Sigmoid colon (tissue), 7 donors: Measurements from ENCODE around the gene ANKRD50. TPM values are rescaled to one million over a fixed set of nuclear protein-coding genes. Genes with fewer than 3 reads are reported as not detected.

ENCODE experiments used
- DNase-seq: peaks from one replicate; pipeline ENCODE4 v3.0.0-alpha.2; 2019
- H3K27ac ChIP-seq, 4 donors: fragments of 200-600 bp; sonication (generic); one replicate each; pipeline ENCODE4 v1.5.1; 2016 to 2019; ENCODE audit warnings: mild to moderate bottlenecking in 1 of 4
- H3K27me3 ChIP-seq, 3 donors: fragments of 200-600 bp; sonication (generic); one replicate each; pipeline ENCODE4 v1.5.1; 2019; ENCODE audit warnings: mild to moderate bottlenecking in 1 of 3
- H3K36me3 ChIP-seq, 4 donors: fragments of 200-600 bp; sonication (generic); one replicate each; pipeline ENCODE4 v1.5.1; 2016 to 2019
- H3K4me1 ChIP-seq, 4 donors: fragments of 200-600 bp; sonication (generic); one replicate each; pipeline ENCODE4 v1.5.1; 2017 to 2019
- H3K4me3 ChIP-seq, 4 donors: fragments of 200-600 bp; sonication (generic); one replicate each; pipeline ENCODE4 v1.5.1; 2017 to 2019; ENCODE audit warnings: mild to moderate bottlenecking in 2 of 4, moderate library complexity in 1 of 4
- H3K9me3 ChIP-seq, 4 donors: fragments of 200-600 bp in 3 of 4; sonication (generic) in 3 of 4; one replicate each; pipeline versions ENCODE4 v1.5.1 to v1.6.1; 2013 to 2019
- EP300 ChIP-seq, 4 donors: sonication (generic); formaldehyde crosslinking; IDR thresholded peaks; one replicate each; pipeline ENCODE4 v1.6.1; 2017; ENCODE audit warnings: antibody characterized with exemption in 4 of 4
- POLR2A ChIP-seq, 2 donors: fragments of 450-650 bp; IDR thresholded peaks; one replicate each; pipeline ENCODE4 v1.6.1; 2016; ENCODE audit warnings: antibody characterized with exemption in 2 of 2, mild to moderate bottlenecking in 2 of 2, moderate library complexity in 2 of 2
- POLR2AphosphoS5 ChIP-seq, 4 donors: sonication (generic); formaldehyde crosslinking; IDR thresholded peaks; one replicate each; pipeline ENCODE4 v1.6.1; 2017; ENCODE audit warnings: antibody characterized with exemption in 4 of 4
- WGBS, 2 donors: extraction: QIAGEN DNeasy Blood & Tissue Kit; methylation state at CpG; one replicate each; pipeline ENCODE4 v1.1.7; 2013; 5-methylcytosine and 5-hydroxymethylcytosine counted together
- intact Hi-C: fragments of 100-400 bp; cut with DNase I; formaldehyde crosslinking; loops from one replicate; pipeline ENCODE4 v1.15.1; 2023
- polyA plus RNA-seq, 3 donors: library from polyadenylated mRNA; stranded (reverse); fragments of 200-250 nt; gene quantifications; one replicate each; pipeline ENCODE4 v1.2.3, GENCODE V29; 2013
- total RNA-seq, 4 donors: library from RNA; depleted of rRNA; stranded (reverse); fragments of >200 nt; gene quantifications; one replicate each; pipeline ENCODE4 v1.1.0, GENCODE V29; 2016
- TF ChIP-seq, protein P1 (sequence below), 4 experiments: fragments of 450-650 bp in 3 of 4; fragments of 200-600 bp in 1 of 4; IDR thresholded peaks; one replicate each; pipeline ENCODE4 v1.5.1; 2016 to 2019; ENCODE audit warnings: antibody characterized with exemption in 4 of 4, mild to moderate bottlenecking in 3 of 4, moderate library complexity in 2 of 4
- donor health status: healthy with polysubstance abuse.
- donor health status: Bipolar disorder and iron deficiency.
- donor health status: healthy.

Gene ANKRD50
- total and polyA plus RNA-seq, 7 donors: 1.8 to 24.9 (median 12.5) TPM

DNA sequence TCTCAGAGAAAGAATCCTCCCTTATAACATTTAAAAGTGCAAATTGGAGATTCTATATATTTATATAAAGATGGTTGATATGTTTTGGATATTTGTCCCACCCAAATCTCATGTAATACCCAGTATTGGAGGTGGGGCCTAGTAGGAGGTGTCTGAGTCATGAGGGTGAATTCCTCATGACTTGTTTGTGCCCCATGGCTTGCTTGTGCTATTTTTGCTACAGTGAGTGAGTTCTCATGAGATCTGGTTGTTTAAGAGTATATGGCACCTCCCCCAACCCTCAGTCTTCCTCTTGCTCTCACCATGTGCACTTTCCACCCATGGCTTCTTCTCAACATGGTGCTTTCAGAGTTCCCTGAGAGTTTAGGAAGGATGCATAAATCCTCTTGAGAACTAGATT lies 9.5 kb upstream of the ANKRD50 start:
- DNase-seq: no peak
- no peak overlapping the region for H3K27ac ChIP-seq
- H3K27me3 ChIP-seq: no peaks in the 10 kb centered on the region
- H3K4me3 ChIP-seq: no peak overlapping the region
- no peaks in the 10 kb centered on the region for H3K9me3 ChIP-seq
- H3K36me3 ChIP-seq: no peaks in the 10 kb centered on the region
- no peaks in the 10 kb centered on the region for H3K4me1 ChIP-seq
- TF ChIP-seq POLR2A (IDR thresholded peaks at IDR 0.05) (no peak), EP300 (IDR thresholded peaks at IDR 0.05) (no peak), POLR2AphosphoS5 (IDR thresholded peaks at IDR 0.05) (no peak)
- TF ChIP-seq, protein P1, sequence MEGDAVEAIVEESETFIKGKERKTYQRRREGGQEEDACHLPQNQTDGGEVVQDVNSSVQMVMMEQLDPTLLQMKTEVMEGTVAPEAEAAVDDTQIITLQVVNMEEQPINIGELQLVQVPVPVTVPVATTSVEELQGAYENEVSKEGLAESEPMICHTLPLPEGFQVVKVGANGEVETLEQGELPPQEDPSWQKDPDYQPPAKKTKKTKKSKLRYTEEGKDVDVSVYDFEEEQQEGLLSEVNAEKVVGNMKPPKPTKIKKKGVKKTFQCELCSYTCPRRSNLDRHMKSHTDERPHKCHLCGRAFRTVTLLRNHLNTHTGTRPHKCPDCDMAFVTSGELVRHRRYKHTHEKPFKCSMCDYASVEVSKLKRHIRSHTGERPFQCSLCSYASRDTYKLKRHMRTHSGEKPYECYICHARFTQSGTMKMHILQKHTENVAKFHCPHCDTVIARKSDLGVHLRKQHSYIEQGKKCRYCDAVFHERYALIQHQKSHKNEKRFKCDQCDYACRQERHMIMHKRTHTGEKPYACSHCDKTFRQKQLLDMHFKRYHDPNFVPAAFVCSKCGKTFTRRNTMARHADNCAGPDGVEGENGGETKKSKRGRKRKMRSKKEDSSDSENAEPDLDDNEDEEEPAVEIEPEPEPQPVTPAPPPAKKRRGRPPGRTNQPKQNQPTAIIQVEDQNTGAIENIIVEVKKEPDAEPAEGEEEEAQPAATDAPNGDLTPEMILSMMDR (IDR thresholded peaks at IDR 0.05): no peak
- intact Hi-C loops: no loop called here

GRCh38 chr4:124717101-124717500 lies 4.6 kb upstream of the ANKRD50 start:
- H3K36me3 ChIP-seq: no peaks in the 10 kb centered on the region
- TF ChIP-seq POLR2A (IDR thresholded peaks at IDR 0.05) (no peak), EP300 (IDR thresholded peaks at IDR 0.05) (no peak), POLR2AphosphoS5 (IDR thresholded peaks at IDR 0.05) (no peak)
- TF ChIP-seq, protein P1 (IDR thresholded peaks at IDR 0.05): no peak
- intact Hi-C loops: loop anchor here (10.0 kb wide), 1 partner anchor 188 kb away; no protein-coding TSS in a partner anchor
- WGBS, 2 donors: 86 to 87% methylated on average over 4 of the region's 4 CpGs
- H3K27ac ChIP-seq: no peak overlapping the region
- H3K4me1 ChIP-seq: no peaks in the 10 kb centered on the region
- no peaks in the 10 kb centered on the region for H3K9me3 ChIP-seq
- H3K4me3 ChIP-seq: no peak overlapping the region
- H3K27me3 ChIP-seq: no peaks in the 10 kb centered on the region
- no peak for DNase-seq

- Histone ChIP-seq H3K9me3 (no peaks in the 10 kb centered on the region), H3K4me1 (peaks cover 0 to 32% (median 20%) of the 10 kb centered on the region in 4 donors), H3K36me3 (no peaks in the 10 kb centered on the region), H3K27me3 (no peaks in the 10 kb centered on the region), H3K4me3 (peak overlapping the region; percentile 62 to 94 (median 87)), H3K27ac (peak overlapping the region; percentile 88 to 98 (median 96))
- intact Hi-C loops: loop anchor here (5.0 to 10.0 kb wide), 2 partner anchors 192 to 381 kb away; no protein-coding TSS in a partner anchor
- 3 to 5% methylated on average over 12 of the region's 12 CpGs for WGBS, 2 donors
- TF ChIP-seq, protein P1 (IDR thresholded peaks at IDR 0.05): peak; percentile 32 to 60 (median 58)
- no peak for TF ChIP-seq POLR2A (IDR thresholded peaks at IDR 0.05)
- DNase-seq: peak; percentile 84
Measured at GRCh38 chr4:124713185-124713592, 657 bp upstream of the ANKRD50 start.

DNA sequence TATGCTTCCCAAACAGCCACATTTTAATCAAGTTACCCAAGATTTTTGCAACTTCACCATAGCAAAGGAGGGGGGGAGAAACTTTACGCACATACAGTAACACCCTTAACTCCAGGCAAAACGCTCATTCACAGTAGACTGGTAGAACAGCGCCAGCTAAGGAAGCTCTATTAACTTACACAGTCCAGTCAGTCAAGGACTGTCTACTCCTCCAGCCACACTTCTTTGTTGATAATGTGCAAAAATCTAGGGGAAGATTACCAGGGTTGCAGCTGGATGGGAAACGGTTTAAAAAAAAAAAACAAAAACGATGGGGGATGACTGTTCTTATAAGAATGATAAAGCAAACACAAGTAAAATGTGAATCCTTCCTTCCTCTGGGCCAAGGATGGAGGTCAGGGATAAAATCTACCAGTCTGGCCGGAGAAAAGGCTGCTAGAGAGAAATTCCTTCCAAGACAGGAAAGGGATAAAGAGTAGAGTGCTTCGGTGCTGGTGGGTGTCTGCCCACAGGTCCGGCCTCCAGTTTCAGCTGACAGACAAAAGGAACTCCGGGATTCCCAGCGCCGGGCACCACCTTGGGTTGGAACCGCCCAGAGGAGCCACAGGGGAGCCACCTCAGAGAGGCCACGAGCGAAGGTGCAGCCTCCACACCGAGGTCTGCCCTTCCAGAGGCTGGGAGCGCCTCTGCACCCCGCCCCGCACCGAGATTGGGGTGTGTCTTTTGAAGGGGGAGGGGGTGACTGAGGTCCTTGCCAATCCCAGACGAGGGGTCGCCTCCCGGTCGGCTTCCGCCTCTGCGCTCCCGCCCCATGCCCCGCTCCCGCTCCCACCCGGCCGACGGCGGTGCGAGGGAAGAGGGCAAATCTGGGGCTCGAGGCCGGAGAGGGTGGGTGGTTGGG lies 811 bp downstream of the ANKRD50 start:
- intact Hi-C loops: loop anchor here (5.0 to 10.0 kb wide), 2 partner anchors 193 to 379 kb away; no protein-coding TSS in a partner anchor
- peaks cover 0 to 40% (median 22%) of the 10 kb centered on the region in 4 donors for H3K4me1 ChIP-seq

DNA sequence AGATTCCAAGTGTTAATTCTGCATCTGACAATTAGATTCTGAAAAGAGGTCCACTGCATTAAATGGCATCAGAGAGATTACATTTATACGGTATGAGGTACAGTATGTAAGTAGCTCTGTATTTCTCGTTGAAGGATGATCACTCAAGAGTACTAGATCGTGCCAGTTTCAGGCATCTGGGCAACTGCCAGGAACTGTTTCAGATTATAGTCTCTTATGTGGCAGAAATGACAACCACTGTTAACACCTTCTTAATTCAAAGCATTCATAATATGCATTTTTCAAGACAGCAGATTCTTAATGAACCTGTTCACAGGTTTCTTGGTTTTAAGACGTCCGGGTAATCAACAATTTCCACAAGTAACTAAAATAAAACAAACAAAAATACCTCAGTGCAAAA lies 1.6 kb downstream of the ANKRD50 start:
- no peaks in the 10 kb centered on the region for H3K27me3 ChIP-seq
- intact Hi-C loops: loop anchor here (5.0 to 10.0 kb wide), 2 partner anchors 194 to 379 kb away; no protein-coding TSS in a partner anchor

More for the DNA sequence above, 811 bp downstream of the ANKRD50 start:
- 1% methylated on average over 35 of the region's 35 CpGs for WGBS, 2 donors
- Histone ChIP-seq H3K36me3 (no peaks in the 10 kb centered on the region), H3K27me3 (no peaks in the 10 kb centered on the region), H3K27ac (peak overlapping the region; percentile 88 to 98 (median 96)), H3K4me3 (peak overlapping the region; percentile 62 to 94 (median 87)), H3K9me3 (no peaks in the 10 kb centered on the region)
- TF ChIP-seq EP300 (IDR thresholded peaks at IDR 0.05) (no peak), POLR2AphosphoS5 (IDR thresholded peaks at IDR 0.05) (peak in 2 of 4 donors; percentile 51 to 71)
- peak; percentile 73 for DNase-seq

More for the DNA sequence above, 1.6 kb downstream of the ANKRD50 start:
- Histone ChIP-seq H3K36me3 (no peaks in the 10 kb centered on the region), H3K4me3 (peak overlapping the region; percentile 62 to 94 (median 87)), H3K4me1 (peaks cover 0 to 42% (median 24%) of the 10 kb centered on the region in 4 donors), H3K27ac (peak overlapping the region in 3 of 4 donors; percentile 96 to 98 (median 97)), H3K9me3 (no peaks in the 10 kb centered on the region)
- TF ChIP-seq POLR2AphosphoS5 (IDR thresholded peaks at IDR 0.05) (no peak), POLR2A (IDR thresholded peaks at IDR 0.05) (no peak), EP300 (IDR thresholded peaks at IDR 0.05) (no peak)
- TF ChIP-seq, protein P1 (IDR thresholded peaks at IDR 0.05): no peak
- WGBS, 2 donors: 9 to 22% methylated on average over 5 of the region's 5 CpGs
- DNase-seq: no peak
